Tibial nerve (tissue), 3 donors: Measurements from ENCODE around the gene LNP1.

ENCODE experiments used
- POLR2A ChIP-seq, 2 donors: fragments of 450-650 bp; IDR thresholded peaks; one replicate each; pipeline ENCODE4 v1.6.1; 2017; ENCODE audit warnings: antibody characterized with exemption in 2 of 2, mild to moderate bottlenecking in 2 of 2, moderate library complexity in 2 of 2
- TF ChIP-seq, protein P1 (sequence below), 5 experiments: fragments of 200-600 bp in 3 of 5; fragments of 450-650 bp in 2 of 5; sonication (generic) in 3 of 5; IDR thresholded peaks; one replicate each; pipeline ENCODE4 v1.5.1; 2016 to 2019; ENCODE audit warnings: antibody characterized with exemption in 5 of 5, mild to moderate bottlenecking in 3 of 5, moderate library complexity in 2 of 5

DNA sequence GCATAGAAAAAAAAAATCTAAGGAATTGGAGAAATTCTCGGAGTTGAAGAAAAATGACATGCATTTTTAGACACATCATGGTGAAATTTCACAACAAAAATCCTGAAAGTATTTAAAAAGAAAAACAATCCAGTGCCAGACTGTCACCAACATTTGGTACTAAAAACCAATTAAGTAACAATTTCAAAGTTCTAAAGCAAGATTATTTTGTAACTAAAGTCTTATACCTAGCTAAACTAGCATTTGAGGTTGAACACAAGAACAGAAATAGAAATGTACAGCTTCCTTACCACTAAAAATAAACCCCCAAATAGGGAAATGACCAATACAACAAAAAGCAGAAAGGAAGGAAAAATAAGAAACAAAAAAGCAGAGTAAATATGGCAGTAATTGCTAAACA is 12.3 kb upstream of the LNP1 start:
- TF ChIP-seq, protein P1, sequence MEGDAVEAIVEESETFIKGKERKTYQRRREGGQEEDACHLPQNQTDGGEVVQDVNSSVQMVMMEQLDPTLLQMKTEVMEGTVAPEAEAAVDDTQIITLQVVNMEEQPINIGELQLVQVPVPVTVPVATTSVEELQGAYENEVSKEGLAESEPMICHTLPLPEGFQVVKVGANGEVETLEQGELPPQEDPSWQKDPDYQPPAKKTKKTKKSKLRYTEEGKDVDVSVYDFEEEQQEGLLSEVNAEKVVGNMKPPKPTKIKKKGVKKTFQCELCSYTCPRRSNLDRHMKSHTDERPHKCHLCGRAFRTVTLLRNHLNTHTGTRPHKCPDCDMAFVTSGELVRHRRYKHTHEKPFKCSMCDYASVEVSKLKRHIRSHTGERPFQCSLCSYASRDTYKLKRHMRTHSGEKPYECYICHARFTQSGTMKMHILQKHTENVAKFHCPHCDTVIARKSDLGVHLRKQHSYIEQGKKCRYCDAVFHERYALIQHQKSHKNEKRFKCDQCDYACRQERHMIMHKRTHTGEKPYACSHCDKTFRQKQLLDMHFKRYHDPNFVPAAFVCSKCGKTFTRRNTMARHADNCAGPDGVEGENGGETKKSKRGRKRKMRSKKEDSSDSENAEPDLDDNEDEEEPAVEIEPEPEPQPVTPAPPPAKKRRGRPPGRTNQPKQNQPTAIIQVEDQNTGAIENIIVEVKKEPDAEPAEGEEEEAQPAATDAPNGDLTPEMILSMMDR (IDR thresholded peaks at IDR 0.05), result no peak
- no peak for TF ChIP-seq POLR2A (IDR thresholded peaks at IDR 0.05)
